ENCODE results near the gene SCN9A. TPM values are rescaled to one million over a fixed set of nuclear protein-coding genes. Genes with fewer than 3 reads are reported as not detected.

Gene SCN9A
- total RNA-seq, 4 donors from 2014 or later = 1.1 to 8.8 (median 5.2) TPM

DNA sequence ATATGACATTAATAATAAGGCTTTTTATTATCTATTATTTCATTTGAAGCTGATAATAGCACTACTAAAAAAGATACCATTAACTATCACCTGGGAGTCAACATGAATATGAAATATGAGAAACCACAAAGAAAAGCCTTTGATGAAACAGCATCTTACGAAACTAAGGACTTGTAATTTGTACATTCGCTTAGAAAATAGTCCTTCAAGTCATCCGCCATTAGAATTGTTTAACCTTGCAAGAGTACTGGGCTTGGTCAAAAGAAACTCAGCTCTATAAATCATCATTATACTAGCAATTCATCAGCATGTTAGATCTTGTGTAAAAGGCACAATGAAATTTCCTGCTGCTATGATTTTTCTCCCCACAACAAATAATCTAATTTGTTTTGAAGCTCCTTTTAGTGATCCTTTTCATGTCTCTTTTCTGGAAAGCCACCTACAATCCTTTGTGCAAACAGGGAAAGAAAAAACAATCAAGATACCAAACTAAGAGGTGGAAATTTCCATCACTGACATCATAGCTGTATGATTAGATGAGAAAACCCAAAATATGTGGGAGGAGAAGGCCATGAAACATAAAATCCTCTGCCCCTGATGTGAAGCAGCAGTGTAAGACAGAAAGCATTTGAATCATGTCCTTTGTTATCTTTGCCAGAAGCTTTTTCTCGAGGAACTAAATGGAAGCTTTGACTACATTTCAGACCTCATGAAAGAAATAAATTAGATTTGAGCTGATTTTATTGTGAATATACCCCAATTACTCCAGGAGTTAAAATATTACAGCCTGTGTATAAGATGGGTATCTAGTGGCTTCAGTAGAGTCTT, 31.2 kb downstream of the SCN9A start:
- DNase-seq (ENCODE audit: low spot score in 2 of 2) = no peak
- no peak for TF ChIP-seq POLR2A (IDR thresholded peaks at IDR 0.05)
- TF ChIP-seq POLR2AphosphoS5 (IDR thresholded peaks at IDR 0.05) = no peak
- TF ChIP-seq, protein P1, sequence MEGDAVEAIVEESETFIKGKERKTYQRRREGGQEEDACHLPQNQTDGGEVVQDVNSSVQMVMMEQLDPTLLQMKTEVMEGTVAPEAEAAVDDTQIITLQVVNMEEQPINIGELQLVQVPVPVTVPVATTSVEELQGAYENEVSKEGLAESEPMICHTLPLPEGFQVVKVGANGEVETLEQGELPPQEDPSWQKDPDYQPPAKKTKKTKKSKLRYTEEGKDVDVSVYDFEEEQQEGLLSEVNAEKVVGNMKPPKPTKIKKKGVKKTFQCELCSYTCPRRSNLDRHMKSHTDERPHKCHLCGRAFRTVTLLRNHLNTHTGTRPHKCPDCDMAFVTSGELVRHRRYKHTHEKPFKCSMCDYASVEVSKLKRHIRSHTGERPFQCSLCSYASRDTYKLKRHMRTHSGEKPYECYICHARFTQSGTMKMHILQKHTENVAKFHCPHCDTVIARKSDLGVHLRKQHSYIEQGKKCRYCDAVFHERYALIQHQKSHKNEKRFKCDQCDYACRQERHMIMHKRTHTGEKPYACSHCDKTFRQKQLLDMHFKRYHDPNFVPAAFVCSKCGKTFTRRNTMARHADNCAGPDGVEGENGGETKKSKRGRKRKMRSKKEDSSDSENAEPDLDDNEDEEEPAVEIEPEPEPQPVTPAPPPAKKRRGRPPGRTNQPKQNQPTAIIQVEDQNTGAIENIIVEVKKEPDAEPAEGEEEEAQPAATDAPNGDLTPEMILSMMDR (IDR thresholded peaks at IDR 0.05) = no peak
- no peak for TF ChIP-seq EP300 (IDR thresholded peaks at IDR 0.05)
- no peaks in the 10 kb centered on the region for H3K27me3 ChIP-seq
- H3K4me1 ChIP-seq = no peaks in the 10 kb centered on the region
- WGBS = 63% methylated on average over 4 of the region's 4 CpGs
- no peak overlapping the region for H3K4me3 ChIP-seq
- H3K27ac ChIP-seq = no peak overlapping the region
- H3K9me3 ChIP-seq = no peaks in the 10 kb centered on the region
- no peaks in the 10 kb centered on the region for H3K36me3 ChIP-seq

DNA sequence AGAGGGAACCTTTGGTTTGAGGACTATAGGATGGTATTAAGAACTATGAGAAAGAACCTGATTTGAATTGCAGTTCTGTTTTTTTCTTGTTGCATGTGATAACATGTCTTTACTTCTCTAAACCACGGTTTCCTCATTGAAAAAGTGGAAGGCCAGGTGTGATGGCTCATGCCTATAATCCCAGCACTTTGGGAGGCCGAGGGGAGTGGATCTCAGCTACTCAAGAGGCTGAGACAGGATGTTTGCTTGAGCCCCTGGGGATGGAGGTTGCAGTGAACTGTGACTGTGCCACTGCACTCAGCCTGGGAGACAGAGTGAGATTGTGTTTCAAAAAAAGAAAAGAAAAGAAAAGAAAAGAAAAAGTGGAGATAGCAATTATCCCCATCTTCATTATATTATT, 32.3 kb downstream of the SCN9A start:
- no peak for DNase-seq (ENCODE audit: low spot score in 2 of 2)
- no peak overlapping the region for H3K27ac ChIP-seq
- no peak overlapping the region for H3K4me3 ChIP-seq
- TF ChIP-seq, protein P1 (IDR thresholded peaks at IDR 0.05) = no peak
- H3K4me1 ChIP-seq = no peaks in the 10 kb centered on the region
- no peaks in the 10 kb centered on the region for H3K9me3 ChIP-seq
- no peaks in the 10 kb centered on the region for H3K36me3 ChIP-seq
- H3K27me3 ChIP-seq = no peaks in the 10 kb centered on the region
- 26% methylated on average over 2 of the region's 2 CpGs for WGBS

DNA sequence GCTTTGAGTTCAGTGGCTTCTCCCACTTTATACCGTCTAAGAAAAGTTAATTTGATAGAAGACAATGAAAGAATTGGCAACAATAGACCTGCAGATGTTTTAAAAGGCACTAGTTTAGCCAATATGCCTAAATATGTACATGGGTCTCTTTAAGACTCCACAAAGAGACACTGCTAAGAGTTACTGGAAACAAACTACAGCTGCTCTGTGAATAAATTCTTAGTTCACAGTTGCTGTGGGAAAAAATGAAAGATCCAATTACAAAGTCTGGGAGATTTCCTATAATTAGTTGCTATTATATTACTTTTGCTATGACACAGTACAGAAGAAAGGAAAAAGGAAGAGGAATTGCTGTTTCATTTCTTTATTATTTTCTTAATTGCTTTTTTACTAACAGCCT, 34.3 kb downstream of the SCN9A start:
- Histone ChIP-seq H3K36me3 (no peaks in the 10 kb centered on the region), H3K9me3 (no peaks in the 10 kb centered on the region), H3K4me3 (no peak overlapping the region), H3K4me1 (no peaks in the 10 kb centered on the region), H3K27me3 (no peaks in the 10 kb centered on the region), H3K27ac (no peak overlapping the region)
- 63% methylated on average over 1 of the region's 1 CpG for WGBS
- TF ChIP-seq, protein P1 (IDR thresholded peaks at IDR 0.05) = no peak
- TF ChIP-seq EP300 (IDR thresholded peaks at IDR 0.05) (no peak), POLR2AphosphoS5 (IDR thresholded peaks at IDR 0.05) (no peak), POLR2A (IDR thresholded peaks at IDR 0.05) (no peak)
- DNase-seq (ENCODE audit: low spot score in 2 of 2) = no peak

DNA sequence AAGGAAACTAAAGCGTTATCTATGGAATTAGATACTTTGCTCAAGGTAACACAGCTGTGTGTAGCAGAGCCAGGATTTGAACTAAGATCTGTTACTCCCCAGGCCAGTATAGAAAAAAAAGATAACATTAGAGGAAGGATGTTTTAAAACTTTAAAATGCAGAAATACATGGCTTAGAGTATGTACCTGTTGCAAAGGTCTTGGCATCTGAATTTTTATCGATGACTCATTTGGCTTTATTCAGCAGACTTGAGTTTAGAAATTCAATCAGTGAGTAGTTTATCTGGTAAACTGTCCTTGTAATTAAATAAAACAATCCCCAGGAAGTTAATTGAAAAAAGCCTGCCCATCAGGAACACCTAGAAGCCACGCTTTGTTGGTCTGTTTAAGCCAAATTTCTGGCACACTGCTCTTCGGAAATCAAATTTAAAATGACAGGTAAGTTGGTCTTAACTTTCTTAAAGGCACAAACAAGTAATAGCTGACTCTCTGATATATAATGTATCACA, 36.9 kb downstream of the SCN9A start:
- TF ChIP-seq, protein P1 (IDR thresholded peaks at IDR 0.05) = no peak
- TF ChIP-seq POLR2A (IDR thresholded peaks at IDR 0.05) (no peak), EP300 (IDR thresholded peaks at IDR 0.05) (no peak), POLR2AphosphoS5 (IDR thresholded peaks at IDR 0.05) (no peak)
- Histone ChIP-seq H3K4me1 (no peaks in the 10 kb centered on the region), H3K27ac (no peak overlapping the region), H3K9me3 (no peaks in the 10 kb centered on the region), H3K27me3 (no peaks in the 10 kb centered on the region), H3K36me3 (no peaks in the 10 kb centered on the region), H3K4me3 (no peak overlapping the region)
- no peak for DNase-seq (ENCODE audit: low spot score in 2 of 2)
- 72% methylated on average over 4 of the region's 4 CpGs for WGBS

DNA sequence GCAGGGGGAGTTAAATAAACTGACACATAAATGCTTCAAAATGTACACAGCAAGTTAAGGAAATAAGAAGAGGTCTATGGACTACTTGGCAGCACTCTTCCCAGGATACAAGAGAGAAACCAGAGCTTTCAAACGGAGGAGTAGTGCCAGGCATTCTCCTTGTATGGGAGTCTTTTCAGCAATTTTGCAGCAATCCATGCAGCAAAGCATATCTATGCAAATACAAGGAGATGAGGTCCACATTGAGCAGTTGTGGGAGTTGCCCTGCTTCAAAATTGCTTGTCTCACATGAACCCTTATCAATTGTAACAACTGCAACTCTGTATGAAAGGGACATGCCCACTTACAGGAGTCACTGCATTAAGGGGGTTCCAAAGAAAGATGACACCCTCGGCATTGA, 37.8 kb downstream of the SCN9A start:
- no peaks in the 10 kb centered on the region for H3K9me3 ChIP-seq
- no peak for TF ChIP-seq POLR2AphosphoS5 (IDR thresholded peaks at IDR 0.05)
- TF ChIP-seq EP300 (IDR thresholded peaks at IDR 0.05) = no peak
- no peak for TF ChIP-seq POLR2A (IDR thresholded peaks at IDR 0.05)
- TF ChIP-seq, protein P1 (IDR thresholded peaks at IDR 0.05) = no peak
- H3K27me3 ChIP-seq = no peaks in the 10 kb centered on the region
- no peak overlapping the region for H3K27ac ChIP-seq
- DNase-seq (ENCODE audit: low spot score in 2 of 2) = no peak
- 62% methylated on average over 2 of the region's 2 CpGs for WGBS
- no peaks in the 10 kb centered on the region for H3K4me1 ChIP-seq
- no peaks in the 10 kb centered on the region for H3K36me3 ChIP-seq
- no peak overlapping the region for H3K4me3 ChIP-seq
